SU-DHL-6 (cell line): ENCODE measurements around the gene CMTM7.

Experiments
- CTCF ChIP-seq: fragments of 200-600 bp; sonication (generic); IDR thresholded peaks from one replicate; pipeline ENCODE4 v1.5.1; 2017; ENCODE audit warnings: antibody characterized with exemption, mild to moderate bottlenecking, low read length, moderate library complexity; ENCODE audit not compliant: insufficient read depth, poor library complexity, severe bottlenecking
- EZH2phosphoT487 ChIP-seq: fragments of 200-600 bp; sonication (generic), shearing (Covaris generic); conservative IDR thresholded peaks from 2 replicates; pipeline ENCODE4 v1.6.1; 2018; ENCODE audit warnings: mild to moderate bottlenecking, antibody characterized with exemption, low read length, moderate library complexity, mixed read lengths

GRCh38 chr3:32456429-32457130 lies 64.9 kb downstream of the CMTM7 start:
- no peak for TF ChIP-seq CTCF
- no peak for TF ChIP-seq EZH2phosphoT487
